SK-N-SH treated with all-trans-retinoic acid at 6 μM for 48 hours (cell line): Measurements from ENCODE around the gene STPG2.

ENCODE experiments used
- ATAC-seq: fragments of 200-7000 bp; cut with Tn5 transposase; 3 replicates; pipeline ENCODE4 v1.9.1; 2020; ENCODE audit warnings: mild to moderate bottlenecking, moderate library complexity
- ARNTL ChIP-seq: fragments of 450-650 bp; formaldehyde crosslinking; IDR thresholded peaks from 2 replicates; pipeline ENCODE4 v1.5.0; 2020; ENCODE audit warnings: low read depth, mild to moderate bottlenecking, moderate library complexity, borderline replicate concordance
- BACH2 ChIP-seq: fragments of 250-450 bp; sonication (Bioruptor Pico); IDR thresholded peaks from 2 replicates; pipeline ENCODE4 v1.9.0; 2021; ENCODE audit warnings: mild to moderate bottlenecking, borderline replicate concordance
- CSDC2 ChIP-seq: fragments of 250-450 bp; sonication (Bioruptor Pico); IDR thresholded peaks from 2 replicates; pipeline ENCODE4 v1.5.0; 2020; ENCODE audit warnings: mild to moderate bottlenecking, moderate library complexity
- CSRNP3 ChIP-seq: fragments of 250-450 bp; sonication (Bioruptor Pico); IDR thresholded peaks from 2 replicates; pipeline ENCODE4 v1.5.1; 2021; ENCODE audit warnings: mild to moderate bottlenecking, moderate library complexity
- GLIS3 ChIP-seq: fragments of 250-450 bp; sonication (Bioruptor Pico); IDR thresholded peaks from 2 replicates; pipeline ENCODE4 v1.5.0; 2020; ENCODE audit warnings: mild to moderate bottlenecking, moderate library complexity
- ISL1 ChIP-seq: fragments of 250-450 bp; sonication (Bioruptor Pico); IDR thresholded peaks from 2 replicates; pipeline ENCODE4 v2.1.2; 2022; ENCODE audit warnings: mild to moderate bottlenecking, moderate library complexity
- OSR1 ChIP-seq: fragments of 250-450 bp; sonication (Bioruptor Pico); IDR thresholded peaks from 2 replicates; pipeline ENCODE4 v1.8.0; 2022; ENCODE audit warnings: moderate library complexity, mild to moderate bottlenecking, inconsistent platforms
- PATZ1 ChIP-seq: fragments of 250-450 bp; sonication (Bioruptor Pico); IDR thresholded peaks from 2 replicates; pipeline ENCODE4 v1.8.0; 2020; ENCODE audit warnings: mild to moderate bottlenecking, moderate library complexity, borderline replicate concordance
- PPARA ChIP-seq: fragments of 250-450 bp; sonication (Bioruptor Pico); IDR thresholded peaks from 2 replicates; pipeline ENCODE4 v1.5.0; 2020; ENCODE audit warnings: mild to moderate bottlenecking, borderline replicate concordance
- RARB ChIP-seq: fragments of 250-450 bp; sonication (Bioruptor Pico); IDR thresholded peaks from 2 replicates; pipeline ENCODE4 v1.8.0; 2021; ENCODE audit warnings: mild to moderate bottlenecking, moderate library complexity
- SNAI2 ChIP-seq: fragments of 250-450 bp; sonication (Bioruptor Pico); IDR thresholded peaks from 2 replicates; pipeline ENCODE4 v1.5.0; 2020; ENCODE audit warnings: mild to moderate bottlenecking, moderate library complexity
- TCF4 ChIP-seq: fragments of 250-450 bp; sonication (Bioruptor Pico); IDR thresholded peaks from 2 replicates; pipeline ENCODE4 v1.8.0; 2021; ENCODE audit warnings: mild to moderate bottlenecking, moderate library complexity, borderline replicate concordance
- TOX ChIP-seq: fragments of 250-450 bp; sonication (Bioruptor Pico); IDR thresholded peaks from 2 replicates; pipeline ENCODE4 v1.8.0; 2021; ENCODE audit warnings: mild to moderate bottlenecking, moderate library complexity, borderline replicate concordance
- TSHZ2 ChIP-seq: fragments of 250-450 bp; sonication (Bioruptor Pico); IDR thresholded peaks from 2 replicates; pipeline ENCODE4 v1.5.0; 2020; ENCODE audit warnings: mild to moderate bottlenecking, moderate library complexity
- ZC3H10 ChIP-seq: fragments of 250-450 bp; sonication (Bioruptor Pico); IDR thresholded peaks from 2 replicates; pipeline ENCODE4 v1.5.1; 2021; ENCODE audit warnings: mild to moderate bottlenecking, moderate library complexity
- ZFP3 ChIP-seq: fragments of 250-450 bp; sonication (Bioruptor Pico); IDR thresholded peaks from 2 replicates; pipeline ENCODE4 v1.5.0; 2020; ENCODE audit warnings: mild to moderate bottlenecking, moderate library complexity
- ZFP30 ChIP-seq: fragments of 450-650 bp; formaldehyde crosslinking; IDR thresholded peaks from 2 replicates; pipeline ENCODE4 v1.5.0; 2022; ENCODE audit warnings: mild to moderate bottlenecking, moderate library complexity
- ZNF70 ChIP-seq: fragments of 450-650 bp; formaldehyde crosslinking; IDR thresholded peaks from 2 replicates; pipeline ENCODE4 v1.5.0; 2020; ENCODE audit warnings: mild to moderate bottlenecking, moderate library complexity
- ZNF8 ChIP-seq: fragments of 450-650 bp; formaldehyde crosslinking; IDR thresholded peaks from 2 replicates; pipeline ENCODE4 v1.5.0; 2020; ENCODE audit warnings: mild to moderate bottlenecking, moderate library complexity
- TF ChIP-seq, protein P1 (sequence below): fragments of 250-450 bp; sonication (Bioruptor Pico); IDR thresholded peaks from 2 replicates; pipeline ENCODE4 v1.5.1; 2020; ENCODE audit warnings: low read depth, mild to moderate bottlenecking, moderate library complexity
- TF ChIP-seq, protein P2 (sequence below): fragments of 250-450 bp; sonication (Bioruptor Pico); IDR thresholded peaks from 2 replicates; pipeline ENCODE4 v1.8.0; 2021; ENCODE audit warnings: low read depth, mild to moderate bottlenecking, moderate library complexity, borderline replicate concordance

STPG2 gene

GRCh38 chr4:98143001-98143899 is at the start of gene STPG2:
TSS of gene STPG2 (minus strand) at chr4:98143476.
- 0 out of 2 replicates have a peak, but pooled peaks have one; percentile 10 for TF ChIP-seq TSHZ2 (CRISPR knock-in tag)
- no peak for TF ChIP-seq TOX (CRISPR knock-in tag)
- TF ChIP-seq SNAI2, result no peak
- TF ChIP-seq OSR1, result no peak
- no peak for TF ChIP-seq ZNF70 (CRISPR knock-in tag)
- TF ChIP-seq ZFP3 (CRISPR knock-in tag), result 0 out of 2 replicates have a peak, but pooled peaks have one; percentile 19
- TF ChIP-seq PPARA (CRISPR knock-in tag), result no peak
- ATAC-seq, result peak; percentile 100

DNA sequence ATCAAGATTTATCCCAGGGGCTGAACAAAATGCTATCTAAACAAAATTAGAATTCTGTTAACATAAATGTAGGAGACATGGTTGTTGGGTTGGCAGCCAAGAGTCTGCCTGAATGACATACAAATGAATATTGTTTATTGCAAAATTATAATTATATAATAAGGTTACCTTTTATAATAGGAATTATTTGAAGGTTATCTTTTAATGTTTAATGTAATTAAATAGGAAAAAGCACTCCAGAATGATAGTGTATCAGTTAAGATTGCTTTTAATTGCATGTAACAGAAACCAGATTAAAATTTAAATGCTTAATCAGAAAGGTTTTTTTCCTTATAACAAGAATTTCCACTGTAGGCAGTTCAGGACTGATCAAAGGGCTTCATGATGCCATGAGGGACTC is 42.0 kb upstream of the STPG2 start:
- no peak for TF ChIP-seq ZNF8 (CRISPR knock-in tag)
- peak; percentile 67; the same call in 1 of the 2 replicates for TF ChIP-seq TCF4 (CRISPR knock-in tag)
- no peak for TF ChIP-seq ZC3H10 (CRISPR knock-in tag)
- TF ChIP-seq ARNTL (CRISPR knock-in tag), result no peak
- no peak for TF ChIP-seq PPARA (CRISPR knock-in tag)
- no peak for TF ChIP-seq CSDC2 (CRISPR knock-in tag)
- TF ChIP-seq, protein P1, sequence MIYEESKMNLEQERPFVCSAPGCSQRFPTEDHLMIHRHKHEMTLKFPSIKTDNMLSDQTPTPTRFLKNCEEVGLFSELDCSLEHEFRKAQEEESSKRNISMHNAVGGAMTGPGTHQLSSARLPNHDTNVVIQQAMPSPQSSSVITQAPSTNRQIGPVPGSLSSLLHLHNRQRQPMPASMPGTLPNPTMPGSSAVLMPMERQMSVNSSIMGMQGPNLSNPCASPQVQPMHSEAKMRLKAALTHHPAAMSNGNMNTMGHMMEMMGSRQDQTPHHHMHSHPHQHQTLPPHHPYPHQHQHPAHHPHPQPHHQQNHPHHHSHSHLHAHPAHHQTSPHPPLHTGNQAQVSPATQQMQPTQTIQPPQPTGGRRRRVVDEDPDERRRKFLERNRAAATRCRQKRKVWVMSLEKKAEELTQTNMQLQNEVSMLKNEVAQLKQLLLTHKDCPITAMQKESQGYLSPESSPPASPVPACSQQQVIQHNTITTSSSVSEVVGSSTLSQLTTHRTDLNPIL (CRISPR knock-in tag), result 0 out of 2 replicates have a peak, but pooled peaks have one; percentile 16
- TF ChIP-seq BACH2 (CRISPR knock-in tag), result no peak
- TF ChIP-seq, protein P2, sequence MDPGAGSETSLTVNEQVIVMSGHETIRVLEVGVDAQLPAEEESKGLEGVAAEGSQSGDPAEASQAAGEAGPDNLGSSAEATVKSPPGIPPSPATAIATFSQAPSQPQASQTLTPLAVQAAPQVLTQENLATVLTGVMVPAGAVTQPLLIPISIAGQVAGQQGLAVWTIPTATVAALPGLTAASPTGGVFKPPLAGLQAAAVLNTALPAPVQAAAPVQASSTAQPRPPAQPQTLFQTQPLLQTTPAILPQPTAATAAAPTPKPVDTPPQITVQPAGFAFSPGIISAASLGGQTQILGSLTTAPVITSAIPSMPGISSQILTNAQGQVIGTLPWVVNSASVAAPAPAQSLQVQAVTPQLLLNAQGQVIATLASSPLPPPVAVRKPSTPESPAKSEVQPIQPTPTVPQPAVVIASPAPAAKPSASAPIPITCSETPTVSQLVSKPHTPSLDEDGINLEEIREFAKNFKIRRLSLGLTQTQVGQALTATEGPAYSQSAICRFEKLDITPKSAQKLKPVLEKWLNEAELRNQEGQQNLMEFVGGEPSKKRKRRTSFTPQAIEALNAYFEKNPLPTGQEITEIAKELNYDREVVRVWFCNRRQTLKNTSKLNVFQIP (CRISPR knock-in tag), result no peak
- no peak for TF ChIP-seq OSR1
- no peak for TF ChIP-seq SNAI2
- no peak for TF ChIP-seq TOX (CRISPR knock-in tag)
- no peak for TF ChIP-seq ZFP30 (CRISPR knock-in tag)
- TF ChIP-seq PATZ1, result no peak
- 0 out of 2 replicates have a peak, but pooled peaks have one; percentile 57 for TF ChIP-seq CSRNP3 (CRISPR knock-in tag)
- TF ChIP-seq RARB (CRISPR knock-in tag), result no peak
- no peak for TF ChIP-seq ZNF70 (CRISPR knock-in tag)
- no peak for TF ChIP-seq ZFP3 (CRISPR knock-in tag)
- TF ChIP-seq TSHZ2 (CRISPR knock-in tag), result no peak
- TF ChIP-seq GLIS3 (CRISPR knock-in tag), result no peak
- TF ChIP-seq ISL1, result peak; percentile 93

More for the DNA sequence above, 42.0 kb upstream of the STPG2 start:
- no peak; the same call in 2 of the 3 replicates for ATAC-seq
